Measurements from ENCODE around the gene TMEM45A.
"Not testable (repeated sequence)": the region's sequence is repeated elsewhere in the genome, so short reads cannot be mapped to it uniquely, and the experiment has no call there.

TMEM45A gene

DNA sequence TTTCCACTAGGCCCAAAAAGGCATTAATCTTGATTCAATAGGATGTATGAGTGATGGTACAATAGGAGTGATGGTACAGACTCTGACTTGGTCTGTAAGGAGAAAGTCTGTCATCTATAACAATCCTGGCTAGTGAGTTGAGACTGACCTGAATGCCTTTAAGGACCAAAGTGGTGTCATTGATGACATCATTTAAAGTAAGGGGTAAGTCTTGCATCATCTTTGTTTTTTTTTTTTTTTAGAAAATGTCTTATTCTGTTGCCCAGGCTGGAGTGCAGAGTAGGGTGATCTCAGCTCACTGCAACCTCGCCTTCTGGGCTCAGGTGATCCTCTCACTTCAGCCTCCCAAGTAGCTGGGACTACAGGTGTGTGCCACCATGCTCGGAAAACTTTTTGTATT lies 5.6 kb upstream of the TMEM45A start:
- DNase-seq: no peak

- no peak for DNase-seq
These were observed 3.3 kb upstream of the TMEM45A start for GRCh38 chr3:100489118-100489517.

DNA sequence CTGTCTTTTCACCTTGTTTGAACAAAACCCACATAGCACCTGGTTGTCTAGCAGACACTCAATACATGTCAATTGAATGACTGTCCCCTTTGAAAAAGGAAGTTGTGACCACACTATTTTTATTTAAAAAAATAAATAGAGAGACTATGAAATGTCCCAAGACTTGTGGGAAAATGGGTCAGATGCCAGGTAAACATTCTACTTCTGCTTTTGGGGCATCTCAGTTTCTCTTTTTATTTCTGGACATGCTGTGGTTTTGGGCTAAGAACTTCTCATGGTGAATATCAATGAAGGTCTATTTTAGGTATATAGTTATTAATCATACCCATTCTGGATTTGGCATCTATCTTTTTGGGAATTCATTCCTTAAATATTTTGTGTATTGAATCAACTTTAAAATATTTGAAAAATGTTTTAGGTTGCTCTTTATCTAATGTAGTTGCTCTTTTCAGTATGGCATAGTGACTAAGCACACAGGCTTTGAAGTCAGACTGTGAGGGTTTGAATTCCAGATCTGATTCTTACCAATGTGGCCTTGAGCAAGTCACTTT lies 4.4 kb downstream of the TMEM45A start:
- no peak for DNase-seq

DNA sequence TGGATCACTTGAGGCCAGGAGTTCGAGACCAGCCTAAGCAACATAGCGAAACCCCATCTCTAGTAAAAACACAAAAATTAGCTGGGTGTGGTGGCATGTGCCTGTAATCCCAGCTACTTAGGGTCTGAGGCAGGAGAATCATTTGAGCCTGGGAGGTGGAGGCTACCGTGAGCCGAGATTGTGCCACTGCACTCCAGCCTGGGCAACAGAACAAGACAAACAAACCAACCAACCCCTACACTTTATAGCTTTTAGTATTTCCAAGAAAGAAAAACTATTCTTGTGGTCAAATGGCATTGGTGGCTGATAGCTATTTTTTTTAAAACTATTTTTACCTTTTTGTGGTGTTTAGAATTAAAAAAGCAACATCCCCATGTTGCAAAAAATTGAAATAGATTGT lies 7.2 kb downstream of the TMEM45A start:
- no peak for DNase-seq

GRCh38 chr3:100500320-100500880 lies 8.0 kb downstream of the TMEM45A start:
- DNase-seq: no peak

- no peak for DNase-seq
These were observed 11.0 kb downstream of the TMEM45A start for GRCh38 chr3:100503448-100503847.

DNA sequence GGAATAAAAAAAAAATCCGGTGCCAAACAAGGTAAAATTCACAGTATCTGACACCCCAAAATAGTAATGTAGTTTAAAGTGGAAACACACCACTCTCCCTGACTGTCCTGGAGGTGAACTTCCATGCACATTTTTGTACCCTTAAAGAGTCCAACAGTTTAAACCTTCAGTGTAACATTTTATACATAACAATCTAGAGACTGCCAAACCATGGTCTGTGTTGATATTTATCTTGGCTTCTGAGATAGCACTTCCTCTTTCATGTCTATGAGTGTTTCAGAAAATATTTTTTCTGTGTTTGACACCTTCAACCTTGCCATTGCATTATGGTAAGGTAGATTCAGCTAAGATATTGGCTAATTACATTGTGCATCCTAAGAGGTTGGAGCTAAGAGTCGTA lies 13.9 kb downstream of the TMEM45A start:
- DNase-seq: no peak

- DNase-seq: not testable (repeated sequence)
These were observed 17.4 kb downstream of the TMEM45A start for GRCh38 chr3:100509818-100510217.

DNA sequence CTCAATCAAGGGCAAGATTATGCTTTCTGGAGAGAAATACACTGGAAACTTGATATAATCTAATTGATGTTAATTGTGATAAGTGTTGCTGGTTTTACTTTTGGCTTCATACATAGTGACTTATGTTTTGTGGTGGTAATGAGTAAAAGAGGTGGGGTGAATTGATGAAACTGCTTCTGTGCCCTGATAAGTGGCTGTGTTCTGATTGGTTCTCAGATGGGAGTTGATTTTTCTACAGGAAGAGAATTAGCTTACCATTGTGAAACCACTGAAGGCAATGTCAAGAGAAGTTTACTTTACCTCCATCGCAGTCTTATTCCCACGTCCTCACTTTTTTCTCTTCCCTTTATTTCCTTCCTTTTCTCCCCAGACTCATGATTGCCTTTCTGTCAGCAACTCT lies 23.8 kb downstream of the TMEM45A start:
- no peak for DNase-seq

DNA sequence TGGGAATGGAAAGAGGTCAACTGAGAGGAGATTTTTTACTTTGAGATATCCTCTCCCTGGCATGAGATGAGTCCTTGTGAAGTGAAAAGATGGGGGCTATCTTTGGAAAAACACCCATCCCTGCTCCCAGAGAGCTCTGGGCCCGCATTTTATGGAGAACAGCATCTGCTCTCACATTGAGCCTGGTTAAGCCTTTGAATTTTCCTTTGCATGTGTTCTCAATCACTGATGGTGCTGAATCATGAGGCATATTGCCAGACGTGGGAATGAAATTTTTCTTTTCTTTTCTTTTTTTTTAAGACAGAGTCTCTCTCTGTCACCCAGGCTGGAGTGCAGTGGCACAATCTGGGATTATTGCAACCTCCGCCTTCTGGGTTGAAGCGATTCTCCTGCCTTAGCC lies 24.4 kb downstream of the TMEM45A start:
- DNase-seq: no peak

DNA sequence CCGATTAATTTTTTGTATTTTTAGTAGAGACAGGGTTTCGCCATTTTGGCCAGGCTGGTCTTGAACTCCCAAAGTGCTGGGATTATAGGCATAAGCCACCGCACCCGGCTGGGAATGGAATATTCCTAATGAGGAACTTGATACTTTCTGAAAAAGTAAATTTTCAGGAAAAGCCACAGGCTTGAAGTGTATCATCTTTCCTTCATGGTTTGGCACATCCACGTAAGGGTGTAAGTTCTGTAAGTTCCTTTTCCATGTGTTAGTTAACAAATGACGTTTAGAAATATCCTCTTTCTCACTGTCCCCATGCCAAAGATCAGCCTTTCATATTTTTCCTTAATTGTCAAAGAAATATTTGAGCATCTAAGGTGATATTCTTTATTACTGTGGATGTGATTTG lies 24.9 kb downstream of the TMEM45A start:
- no peak for DNase-seq

- no peak for DNase-seq
These were observed 25.8 kb downstream of the TMEM45A start for GRCh38 chr3:100518244-100518643.

GRCh38 chr3:100518983-100519382 lies 26.6 kb downstream of the TMEM45A start:
- no peak for DNase-seq

GRCh38 chr3:100521439-100521845 lies 29.0 kb downstream of the TMEM45A start:
- no peak for DNase-seq

GRCh38 chr3:100522125-100522524 lies 29.7 kb downstream of the TMEM45A start:
- DNase-seq: no peak

GRCh38 chr3:100523050-100523760 lies 30.8 kb downstream of the TMEM45A start:
- no peak for DNase-seq

DNA sequence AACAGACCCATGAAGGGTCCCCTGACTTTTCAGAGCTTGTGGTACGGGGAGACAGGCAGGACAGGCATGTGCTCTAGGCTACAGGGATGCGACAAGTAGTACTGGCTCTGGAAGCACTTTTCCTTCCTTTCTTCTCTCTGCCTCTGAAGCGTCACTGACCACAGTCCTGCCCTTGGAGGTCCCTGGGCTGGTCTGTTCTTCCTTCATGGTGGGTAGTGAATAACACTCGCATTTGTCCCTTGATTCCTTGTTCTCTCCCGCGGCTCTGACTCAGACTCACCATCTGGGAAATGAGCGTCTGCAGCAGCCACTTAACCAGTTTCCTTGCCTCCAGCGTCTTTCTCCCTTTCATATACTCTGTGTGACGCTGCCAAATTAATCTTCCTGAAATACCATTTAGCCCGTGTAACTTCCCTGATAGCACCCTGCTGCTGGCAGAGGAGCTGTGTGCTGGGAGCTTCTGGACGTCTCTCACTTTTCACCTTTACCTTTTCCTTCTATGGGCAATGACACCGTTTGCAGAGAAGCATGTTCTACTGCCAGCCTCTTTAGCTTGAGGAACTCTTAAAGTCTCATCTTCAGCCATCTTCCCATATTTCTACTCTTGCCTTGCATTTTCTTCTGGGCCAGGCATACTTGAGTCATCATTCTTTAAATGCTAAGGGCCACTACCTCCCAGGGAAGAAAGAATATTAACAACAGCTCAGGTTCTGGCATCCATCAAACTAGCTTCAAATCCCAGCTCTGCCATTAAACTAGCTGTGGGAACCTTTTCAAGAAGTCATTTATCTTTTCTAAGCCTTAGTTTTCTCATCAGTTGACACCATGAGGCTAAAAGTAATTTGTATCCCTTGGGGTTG lies 33.6 kb downstream of the TMEM45A start:
- DNase-seq: no peak

- DNase-seq: no peak
These were observed 34.4 kb downstream of the TMEM45A start for GRCh38 chr3:100526613-100527346.

DNA sequence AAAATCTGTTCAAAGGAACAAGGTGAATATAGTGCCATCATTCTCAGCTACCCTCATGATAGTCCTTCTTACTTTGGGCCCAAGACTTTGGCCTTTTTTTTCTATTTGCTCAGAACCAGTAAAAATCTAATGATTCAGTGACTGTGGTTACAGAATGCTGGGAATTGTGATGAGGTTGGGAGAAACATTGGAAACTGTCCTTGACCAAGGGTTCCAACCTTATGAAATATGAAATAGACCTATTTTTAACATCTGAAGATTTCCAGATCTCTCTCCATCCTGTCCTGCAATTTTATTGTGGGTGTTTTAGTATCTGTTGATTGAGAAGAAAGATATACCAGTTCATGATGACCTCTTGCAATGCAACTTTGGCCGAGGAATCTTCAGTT lies 34.9 kb downstream of the TMEM45A start:
- DNase-seq: no peak

- DNase-seq: no peak
These were observed 38.7 kb downstream of the TMEM45A start for GRCh38 chr3:100531093-100531492.

GRCh38 chr3:100532411-100532810 lies 40.0 kb downstream of the TMEM45A start:
- no peak for DNase-seq

- no peak for DNase-seq
These were observed 40.8 kb downstream of the TMEM45A start for GRCh38 chr3:100533176-100533575.

DNA sequence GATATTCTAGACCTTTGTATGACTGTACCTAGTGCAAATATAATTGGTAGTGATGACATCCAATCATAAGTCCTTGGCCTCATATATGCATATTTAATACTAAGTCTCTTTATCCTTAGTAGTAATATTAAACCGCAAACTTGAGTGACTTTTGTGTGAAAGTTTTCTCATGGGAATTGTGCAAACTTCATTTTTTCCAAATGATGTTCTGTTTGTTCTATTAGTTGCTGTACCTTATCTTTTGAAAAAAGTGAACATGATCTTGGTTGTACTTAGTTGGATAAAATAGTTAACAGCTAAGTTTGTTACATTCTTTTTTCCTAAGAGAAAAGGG lies 43.2 kb downstream of the TMEM45A start:
- DNase-seq: no peak

Measured in KG1 (cell line).